ENCODE data around the gene FANCG.

- TF ChIP-seq CTCF (IDR thresholded peaks at IDR 0.05) (no peak), POLR2A (IDR thresholded peaks at IDR 0.05) (no peak)
Measured at GRCh38 chr9:35074791-35075190, 5.0 kb downstream of the FANCG start.
